ENCODE measurements around the gene DLL1.

The DLL1 gene

GRCh38 chr6:170249817-170250216 lies 41.1 kb downstream of the DLL1 start:
- no peak for DNase-seq (ENCODE audit: low spot score)

- DNase-seq (ENCODE audit: low spot score), result no peak
Observed at GRCh38 chr6:170248861-170249600, 41.8 kb downstream of the DLL1 start.

GRCh38 chr6:170248111-170248805 lies 42.6 kb downstream of the DLL1 start:
- DNase-seq (ENCODE audit: low spot score), result no peak

GRCh38 chr6:170247178-170247701 lies 43.6 kb downstream of the DLL1 start:
- DNase-seq (ENCODE audit: low spot score), result no peak

GRCh38 chr6:170245475-170245992 lies 45.3 kb downstream of the DLL1 start:
- no peak for DNase-seq (ENCODE audit: low spot score)

- no peak for DNase-seq (ENCODE audit: low spot score)
Observed at GRCh38 chr6:170244721-170245474, 46.0 kb downstream of the DLL1 start.

GRCh38 chr6:170243791-170244291 lies 47.0 kb downstream of the DLL1 start:
- no peak for DNase-seq (ENCODE audit: low spot score)

- no peak for DNase-seq (ENCODE audit: low spot score)
Observed at GRCh38 chr6:170243386-170243785, 47.5 kb downstream of the DLL1 start.

- no peak for DNase-seq (ENCODE audit: low spot score)
Observed at GRCh38 chr6:170238741-170239565, 51.9 kb downstream of the DLL1 start.

- DNase-seq (ENCODE audit: low spot score), result no peak
Observed at GRCh38 chr6:170237999-170238740, 52.7 kb downstream of the DLL1 start.

- DNase-seq (ENCODE audit: low spot score), result no peak
Observed at GRCh38 chr6:170236131-170236836, 54.6 kb downstream of the DLL1 start.

GRCh38 chr6:170235391-170236125 lies 55.3 kb downstream of the DLL1 start:
- no peak for DNase-seq (ENCODE audit: low spot score)

GRCh38 chr6:170234419-170234818 lies 56.5 kb downstream of the DLL1 start:
- no peak for DNase-seq (ENCODE audit: low spot score)

GRCh38 chr6:170233286-170234205 lies 57.3 kb downstream of the DLL1 start:
- DNase-seq (ENCODE audit: low spot score), result no peak

All from hematopoietic multipotent progenitor cell treated with erythropoietin and hydrocortisone succinate and interleukin-3 and kit ligand, for 17 days (in vitro differentiated cells).